Ishikawa (cell line): ENCODE measurements around the gene HS3ST4.

Experiments used
- CEBPB ChIP-seq: IDR thresholded peaks from 2 replicates; pipeline ENCODE4 v1.6.1; 2012
- CREB1 ChIP-seq: IDR thresholded peaks from 2 replicates; pipeline ENCODE4 v1.6.1; 2012; ENCODE audit warnings: low read depth
- EGR1 ChIP-seq: IDR thresholded peaks from 2 replicates; pipeline ENCODE4 v1.6.1; 2012
- EP300 ChIP-seq: IDR thresholded peaks from 2 replicates; pipeline ENCODE4 v1.6.1; 2012; ENCODE audit warnings: borderline replicate concordance
- FOXM1 ChIP-seq: IDR thresholded peaks from 2 replicates; pipeline ENCODE4 v1.6.1; 2012; ENCODE audit warnings: low read depth, borderline replicate concordance
- NFIC ChIP-seq: IDR thresholded peaks from 2 replicates; pipeline ENCODE4 v1.6.1; 2012
- RAD21 ChIP-seq: IDR thresholded peaks from 2 replicates; pipeline ENCODE4 v1.6.1; 2012; ENCODE audit warnings: low read depth
- REST ChIP-seq: IDR thresholded peaks from 2 replicates; pipeline ENCODE4 v1.6.1; 2012; ENCODE audit warnings: low read depth, mild to moderate bottlenecking
- TAF1 ChIP-seq: IDR thresholded peaks from 2 replicates; pipeline ENCODE4 v1.6.1; 2012; ENCODE audit warnings: low read depth, mild to moderate bottlenecking
- TCF12 ChIP-seq: IDR thresholded peaks from 2 replicates; pipeline ENCODE4 v1.6.1; 2012; ENCODE audit warnings: low read depth
- TEAD4 ChIP-seq: IDR thresholded peaks from 2 replicates; pipeline ENCODE4 v1.6.1; 2012
- USF1 ChIP-seq: IDR thresholded peaks from 2 replicates; pipeline ENCODE4 v1.6.1; 2012
- YY1 ChIP-seq: IDR thresholded peaks from 2 replicates; pipeline ENCODE4 v1.6.1; 2012; ENCODE audit warnings: low read depth
- ZBTB7A ChIP-seq: IDR thresholded peaks from 2 replicates; pipeline ENCODE4 v1.6.1; 2012; ENCODE audit warnings: low read depth
- TF ChIP-seq, protein P1 (sequence below): IDR thresholded peaks from 2 replicates; pipeline ENCODE4 v1.6.1; 2012

The HS3ST4 gene

DNA sequence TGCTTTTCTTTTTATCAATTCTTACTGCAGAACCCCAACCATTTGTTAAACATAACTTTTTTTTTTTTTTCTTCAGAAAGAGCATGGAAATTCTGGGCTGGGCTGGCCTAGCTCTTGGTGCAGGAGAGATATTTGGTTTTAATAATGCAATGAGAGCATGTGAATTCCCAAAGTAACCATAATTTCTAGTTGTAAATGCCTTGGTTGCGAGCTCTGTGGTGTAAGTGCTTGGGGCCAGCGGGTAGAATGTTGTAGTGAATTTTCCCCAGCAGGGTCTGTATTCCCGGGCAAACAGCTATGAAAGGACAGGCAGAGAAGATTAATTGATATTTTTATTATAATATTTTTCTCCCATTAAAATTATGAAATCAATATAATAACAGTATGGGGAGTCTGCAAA lies 465.6 kb downstream of the HS3ST4 start:
- TF ChIP-seq TCF12 (no peak), CEBPB (no peak), ZBTB7A (no peak), CREB1 (no peak), REST (no peak), NFIC (no peak)
- TF ChIP-seq, protein P1, sequence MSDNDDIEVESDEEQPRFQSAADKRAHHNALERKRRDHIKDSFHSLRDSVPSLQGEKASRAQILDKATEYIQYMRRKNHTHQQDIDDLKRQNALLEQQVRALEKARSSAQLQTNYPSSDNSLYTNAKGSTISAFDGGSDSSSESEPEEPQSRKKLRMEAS, result no peak

- TF ChIP-seq TCF12 (no peak), REST (no peak), EP300 (no peak), YY1 (no peak), NFIC (no peak), CEBPB (no peak), RAD21 (no peak), CREB1 (no peak), FOXM1 (no peak)
Observed at GRCh38 chr16:26158142-26158759, 466.5 kb downstream of the HS3ST4 start.

- no peak for TF ChIP-seq TAF1
- no peak for TF ChIP-seq EGR1
- no peak for TF ChIP-seq NFIC
- TF ChIP-seq, protein P1, result no peak
Observed at GRCh38 chr16:26161461-26162180, 469.9 kb downstream of the HS3ST4 start.

DNA sequence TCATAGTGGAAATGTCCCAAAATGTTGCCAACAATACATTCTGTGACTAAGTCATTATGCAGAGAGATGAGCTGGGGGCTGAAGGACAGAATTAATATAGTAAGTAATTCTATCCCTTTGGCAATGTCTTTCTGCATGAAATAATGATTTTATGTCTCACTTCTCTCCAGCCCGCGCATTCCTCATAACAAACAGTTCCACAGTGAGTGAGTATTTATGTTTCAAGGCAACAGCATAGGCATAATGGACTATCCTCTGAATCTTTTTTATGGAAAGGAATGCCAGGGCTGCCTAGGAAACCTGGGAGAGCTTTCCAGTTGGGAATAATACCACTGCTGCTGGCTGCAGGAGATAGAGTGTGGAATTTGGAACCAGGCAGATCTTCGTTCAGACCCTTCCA lies 477.7 kb downstream of the HS3ST4 start:
- TF ChIP-seq FOXM1, result no peak
- no peak for TF ChIP-seq ZBTB7A
- TF ChIP-seq USF1, result no peak
- TF ChIP-seq YY1, result no peak
- no peak for TF ChIP-seq TAF1
- TF ChIP-seq EP300, result no peak
- TF ChIP-seq EGR1, result no peak
- no peak for TF ChIP-seq REST
- TF ChIP-seq RAD21, result no peak
- TF ChIP-seq, protein P1, result no peak

GRCh38 chr16:26175944-26176343 lies 484.2 kb downstream of the HS3ST4 start:
- TF ChIP-seq USF1 (no peak), CEBPB (no peak), YY1 (no peak), TEAD4 (no peak), EGR1 (no peak), REST (no peak), NFIC (no peak), TCF12 (no peak), FOXM1 (no peak), ZBTB7A (no peak), RAD21 (no peak), EP300 (no peak), CREB1 (no peak), TAF1 (no peak)
- TF ChIP-seq, protein P1, result no peak
